Muscle of leg (tissue), 11 donors: ENCODE results near the gene RBL1. TPM values are rescaled to one million over a fixed set of nuclear protein-coding genes. Genes with fewer than 3 reads are reported as not detected.

Experiments used
- DNase-seq: peaks from one replicate; pipeline ENCODE4 v3.0.0; 2013
- H3K27ac ChIP-seq: one replicate; pipeline ENCODE4 v1.5.1; 2013; ENCODE audit warnings: mild to moderate bottlenecking, low read length, control low read depth
- H3K27me3 ChIP-seq: one replicate; pipeline ENCODE4 v1.6.1; 2013; ENCODE audit warnings: low read length; ENCODE audit not compliant: control insufficient read depth, insufficient read depth
- H3K36me3 ChIP-seq: one replicate; pipeline ENCODE4 v1.6.1; 2013; ENCODE audit warnings: low read length; ENCODE audit not compliant: control insufficient read depth, insufficient read depth
- H3K4me1 ChIP-seq: one replicate; pipeline ENCODE4 v1.6.1; 2013; ENCODE audit warnings: low read length; ENCODE audit not compliant: control insufficient read depth, insufficient read depth
- H3K4me3 ChIP-seq: one replicate; pipeline ENCODE4 v1.5.1; 2013; ENCODE audit warnings: low read length, control low read depth
- H3K9me3 ChIP-seq: replicated peaks from 2 replicates; pipeline ENCODE4 v1.6.1; 2013; ENCODE audit warnings: low read depth, low read length; ENCODE audit not compliant: control insufficient read depth
- WGBS: methylation state at CpG from one replicate; pipeline ENCODE4 v1.1.5; 2013; ENCODE audit warnings: missing lambda C conversion rate; ENCODE audit not compliant: insufficient coverage; 5-methylcytosine and 5-hydroxymethylcytosine counted together
- polyA plus RNA-seq, 8 donors: library from polyadenylated mRNA; unstranded; fragments of 120-200 nt; gene quantifications; one replicate each; pipeline versions ENCODE4 v1.2.1 to v1.2.3, GENCODE V29; 2013; ENCODE audit warnings: inconsistent platforms in 1 of 8, low replicate concordance in 1 of 8; ENCODE audit not compliant: insufficient read length in 8 of 8, insufficient read depth in 1 of 8
- total RNA-seq: library from RNA; stranded (reverse); fragments of 120-200 nt; gene quantifications from one replicate; pipeline ENCODE4 v1.2.4, GENCODE V29; 2013

RBL1 gene
- total and polyA plus RNA-seq, 9 donors: 4.9 to 10.8 (median 8.0) TPM

GRCh38 chr20:37123441-37123840 lies 27.6 kb upstream of the RBL1 start:
- DNase-seq: no peak
- Histone ChIP-seq H3K4me1 (no peaks in the 10 kb centered on the region), H3K4me3 (no peak overlapping the region), H3K9me3 (no peaks in the 10 kb centered on the region), H3K36me3 (no peaks in the 10 kb centered on the region), H3K27ac (no peak overlapping the region), H3K27me3 (no peaks in the 10 kb centered on the region)
- WGBS: 44% methylated on average over 1 of the region's 6 CpGs

- no peaks in the 10 kb centered on the region for H3K4me1 ChIP-seq
- H3K36me3 ChIP-seq: no peaks in the 10 kb centered on the region
- 60% methylated on average over 1 of the region's 4 CpGs for WGBS
- H3K27ac ChIP-seq: no peak overlapping the region
- no peaks in the 10 kb centered on the region for H3K27me3 ChIP-seq
- H3K4me3 ChIP-seq: no peak overlapping the region
- no peak for DNase-seq
- H3K9me3 ChIP-seq: no peaks in the 10 kb centered on the region
Observed at GRCh38 chr20:37120497-37120896, 24.7 kb upstream of the RBL1 start.

GRCh38 chr20:37119356-37120036 lies 23.7 kb upstream of the RBL1 start:
- H3K27me3 ChIP-seq: no peaks in the 10 kb centered on the region
- no peak overlapping the region for H3K4me3 ChIP-seq
- H3K36me3 ChIP-seq: no peaks in the 10 kb centered on the region
- no peaks in the 10 kb centered on the region for H3K9me3 ChIP-seq
- WGBS: 60% methylated on average over 2 of the region's 7 CpGs
- no peak for DNase-seq
- H3K27ac ChIP-seq: no peak overlapping the region
- no peaks in the 10 kb centered on the region for H3K4me1 ChIP-seq

- 89% methylated on average over 8 of the region's 8 CpGs for WGBS
- H3K4me1 ChIP-seq: no peaks in the 10 kb centered on the region
- DNase-seq: no peak
- H3K4me3 ChIP-seq: no peak overlapping the region
- no peaks in the 10 kb centered on the region for H3K27me3 ChIP-seq
- H3K9me3 ChIP-seq: no peaks in the 10 kb centered on the region
- H3K36me3 ChIP-seq: no peaks in the 10 kb centered on the region
- H3K27ac ChIP-seq: no peak overlapping the region
Observed at GRCh38 chr20:37114012-37114411, 18.2 kb upstream of the RBL1 start.

GRCh38 chr20:37111926-37112455 lies 16.2 kb upstream of the RBL1 start:
- no peak for DNase-seq
- Histone ChIP-seq H3K9me3 (no peaks in the 10 kb centered on the region), H3K4me1 (no peaks in the 10 kb centered on the region), H3K27me3 (no peaks in the 10 kb centered on the region), H3K27ac (no peak overlapping the region), H3K36me3 (no peaks in the 10 kb centered on the region), H3K4me3 (no peak overlapping the region)
- WGBS: no CpG with 5 or more reads among the region's 2 CpGs

GRCh38 chr20:37108676-37109075 lies 12.9 kb upstream of the RBL1 start:
- no peaks in the 10 kb centered on the region for H3K27me3 ChIP-seq
- H3K9me3 ChIP-seq: no peaks in the 10 kb centered on the region

GRCh38 chr20:37102571-37102970 lies 6.8 kb upstream of the RBL1 start:
- Histone ChIP-seq H3K27me3 (no peaks in the 10 kb centered on the region), H3K27ac (no peak overlapping the region), H3K4me3 (no peak overlapping the region), H3K36me3 (no peaks in the 10 kb centered on the region), H3K9me3 (no peaks in the 10 kb centered on the region), H3K4me1 (no peaks in the 10 kb centered on the region)
- 94% methylated on average over 5 of the region's 6 CpGs for WGBS
- no peak for DNase-seq

More at GRCh38 chr20:37108676-37109075, 12.9 kb upstream of the RBL1 start:
- Histone ChIP-seq H3K4me1 (no peaks in the 10 kb centered on the region), H3K4me3 (no peak overlapping the region), H3K36me3 (no peaks in the 10 kb centered on the region), H3K27ac (no peak overlapping the region)
- 81% methylated on average over 3 of the region's 4 CpGs for WGBS
- DNase-seq: no peak

- no peak for DNase-seq
Observed at GRCh38 chr20:37096415-37097041, 731 bp upstream of the RBL1 start.

GRCh38 chr20:37095108-37095598 lies 644 bp downstream of the RBL1 start:
- Histone ChIP-seq H3K4me1 (peaks cover 12% of the 10 kb centered on the region), H3K36me3 (peaks cover 2% of the 10 kb centered on the region), H3K9me3 (no peaks in the 10 kb centered on the region), H3K27me3 (no peaks in the 10 kb centered on the region), H3K4me3 (peak overlapping the region; percentile 85), H3K27ac (peak overlapping the region; percentile 47)
- DNase-seq: peak; percentile 11
- 3% methylated on average over 9 of the region's 19 CpGs for WGBS

More at GRCh38 chr20:37096415-37097041, 731 bp upstream of the RBL1 start:
- no peaks in the 10 kb centered on the region for H3K27me3 ChIP-seq
- 58% methylated on average over 8 of the region's 11 CpGs for WGBS
- no peaks in the 10 kb centered on the region for H3K9me3 ChIP-seq
- peaks cover 2% of the 10 kb centered on the region for H3K36me3 ChIP-seq
- peak overlapping the region; percentile 85 for H3K4me3 ChIP-seq
- peak overlapping the region; percentile 29 for H3K27ac ChIP-seq
- H3K4me1 ChIP-seq: peaks cover 12% of the 10 kb centered on the region

- Histone ChIP-seq H3K27me3 (no peaks in the 10 kb centered on the region), H3K9me3 (no peaks in the 10 kb centered on the region), H3K27ac (no peak overlapping the region), H3K36me3 (peaks cover 6% of the 10 kb centered on the region), H3K4me3 (no peak overlapping the region), H3K4me1 (peaks cover 8% of the 10 kb centered on the region)
- DNase-seq: no peak
- WGBS: no CpG with 5 or more reads among the region's 2 CpGs
Observed at GRCh38 chr20:37090407-37090806, 5.4 kb downstream of the RBL1 start.
